HEK293T (cell line): ENCODE measurements around the gene CTDP1.

ENCODE experiments used
- CTCF ChIA-PET: fragments of 350-600 bp; formaldehyde crosslinking; extraction: SDS; loops from one replicate; lab custom pipeline; 2021; ENCODE audit warnings: antibody characterized with exemption, inconsistent platforms; lab: Yijun Ruan, JAX
- POLR2A ChIA-PET: fragments of 350-600 bp; formaldehyde crosslinking; extraction: SDS; loops from one replicate; lab custom pipeline; 2020; ENCODE audit warnings: antibody characterized with exemption, inconsistent platforms; lab: Yijun Ruan, JAX
- DNase-seq: peaks from one replicate; pipeline ENCODE4 v3.0.0; 2012; ENCODE audit warnings: mixed read lengths; ENCODE audit errors: extremely low spot score
- ARNT ChIP-seq: fragments of 450-650 bp; IDR thresholded peaks from 2 replicates; pipeline ENCODE4 v1.6.1; 2017; ENCODE audit warnings: mild to moderate bottlenecking
- BHLHE40 ChIP-seq: fragments of 450-650 bp; IDR thresholded peaks from 2 replicates; pipeline ENCODE4 v1.6.1; 2016; ENCODE audit warnings: mild to moderate bottlenecking, moderate library complexity, borderline replicate concordance
- CTBP1 ChIP-seq: fragments of 450-650 bp; IDR thresholded peaks from 2 replicates; pipeline ENCODE4 v1.6.1; 2016; ENCODE audit warnings: borderline replicate concordance
- ELF4 ChIP-seq: fragments of 450-650 bp; IDR thresholded peaks from 2 replicates; pipeline ENCODE4 v1.6.1; 2017; ENCODE audit warnings: antibody characterized with exemption
- FOXA1 ChIP-seq: fragments of 450-650 bp; IDR thresholded peaks from 2 replicates; pipeline ENCODE4 v1.6.1; 2016; ENCODE audit warnings: mild to moderate bottlenecking
- FOXK2 ChIP-seq: fragments of 450-650 bp; IDR thresholded peaks from 2 replicates; pipeline ENCODE4 v1.6.1; 2016; ENCODE audit warnings: mild to moderate bottlenecking
- FOXM1 ChIP-seq: fragments of 450-650 bp; IDR thresholded peaks from 2 replicates; pipeline ENCODE4 v1.6.1; 2017; ENCODE audit warnings: mild to moderate bottlenecking, borderline replicate concordance
- HDGF ChIP-seq: fragments of 450-650 bp; IDR thresholded peaks from 2 replicates; pipeline ENCODE4 v1.6.1; 2017; ENCODE audit warnings: antibody characterized with exemption, borderline replicate concordance
- L3MBTL2 ChIP-seq: fragments of 450-650 bp; conservative IDR thresholded peaks from 2 replicates; pipeline ENCODE4 v1.6.1; 2016; ENCODE audit warnings: mild to moderate bottlenecking
- LEF1 ChIP-seq: fragments of 450-650 bp; IDR thresholded peaks from 2 replicates; pipeline ENCODE4 v1.6.1; 2017; ENCODE audit warnings: mild to moderate bottlenecking, borderline replicate concordance
- NFRKB ChIP-seq: fragments of 450-650 bp; IDR thresholded peaks from 2 replicates; pipeline ENCODE4 v1.6.1; 2016; ENCODE audit warnings: mild to moderate bottlenecking, moderate library complexity
- SP1 ChIP-seq: fragments of 450-650 bp; IDR thresholded peaks from 2 replicates; pipeline ENCODE4 v1.6.1; 2017
- SUZ12 ChIP-seq: fragments of 450-650 bp; IDR thresholded peaks from 2 replicates; pipeline ENCODE4 v1.6.1; 2016; ENCODE audit warnings: mild to moderate bottlenecking
- TARDBP ChIP-seq: fragments of 450-650 bp; IDR thresholded peaks from 2 replicates; pipeline ENCODE4 v1.6.1; 2016
- ZNF384 ChIP-seq: fragments of 450-650 bp; IDR thresholded peaks from 2 replicates; pipeline ENCODE4 v1.6.1; 2016
- TF ChIP-seq, protein P1 (sequence below): fragments of 450-650 bp; IDR thresholded peaks from 2 replicates; pipeline ENCODE4 v1.6.1; 2016

The CTDP1 gene

GRCh38 chr18:79796531-79797405 is 117.2 kb downstream of the CTDP1 start:
- DNase-seq, result no peak

GRCh38 chr18:79797518-79798345 is 118.1 kb downstream of the CTDP1 start, which contains the start of gene KCNG2:
Gene KCNG2 (plus strand): TSS chr18:79797938. CDS start chr18:79863668, 65,730 bp downstream.
- ChIA-PET CTCF (no interaction called here), POLR2A (no interaction called here)
- no peak for TF ChIP-seq FOXK2
- no peak for TF ChIP-seq CTBP1
- TF ChIP-seq HDGF, result no peak
- no peak for TF ChIP-seq L3MBTL2
- peak; percentile 55 for DNase-seq

More at GRCh38 chr18:79796531-79797405, 117.2 kb downstream of the CTDP1 start:
- TF ChIP-seq NFRKB, result no peak
- TF ChIP-seq FOXK2, result no peak
- POLR2A ChIA-PET, result no interaction called here
- CTCF ChIA-PET, result no interaction called here

GRCh38 chr18:79798346-79798998 is 118.9 kb downstream of the CTDP1 start:
- ChIA-PET POLR2A (no interaction called here), CTCF (no interaction called here)
- no peak for DNase-seq
- no peak for TF ChIP-seq CTBP1
- no peak for TF ChIP-seq FOXA1
- TF ChIP-seq SP1, result no peak
- TF ChIP-seq ELF4, result no peak
- TF ChIP-seq L3MBTL2, result no peak
- TF ChIP-seq TARDBP, result no peak
- TF ChIP-seq HDGF, result no peak
- TF ChIP-seq, protein P1, sequence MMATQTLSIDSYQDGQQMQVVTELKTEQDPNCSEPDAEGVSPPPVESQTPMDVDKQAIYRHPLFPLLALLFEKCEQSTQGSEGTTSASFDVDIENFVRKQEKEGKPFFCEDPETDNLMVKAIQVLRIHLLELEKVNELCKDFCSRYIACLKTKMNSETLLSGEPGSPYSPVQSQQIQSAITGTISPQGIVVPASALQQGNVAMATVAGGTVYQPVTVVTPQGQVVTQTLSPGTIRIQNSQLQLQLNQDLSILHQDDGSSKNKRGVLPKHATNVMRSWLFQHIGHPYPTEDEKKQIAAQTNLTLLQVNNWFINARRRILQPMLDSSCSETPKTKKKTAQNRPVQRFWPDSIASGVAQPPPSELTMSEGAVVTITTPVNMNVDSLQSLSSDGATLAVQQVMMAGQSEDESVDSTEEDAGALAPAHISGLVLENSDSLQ, result no peak
- TF ChIP-seq FOXM1, result no peak
- TF ChIP-seq SUZ12, result no peak

GRCh38 chr18:79798999-79799370 is 119.4 kb downstream of the CTDP1 start:
- DNase-seq, result no peak
- CTCF ChIA-PET, result no interaction called here
- POLR2A ChIA-PET, result no interaction called here
- TF ChIP-seq FOXM1 (no peak), NFRKB (no peak), L3MBTL2 (no peak), SP1 (no peak)
- TF ChIP-seq, protein P1, result no peak

DNA sequence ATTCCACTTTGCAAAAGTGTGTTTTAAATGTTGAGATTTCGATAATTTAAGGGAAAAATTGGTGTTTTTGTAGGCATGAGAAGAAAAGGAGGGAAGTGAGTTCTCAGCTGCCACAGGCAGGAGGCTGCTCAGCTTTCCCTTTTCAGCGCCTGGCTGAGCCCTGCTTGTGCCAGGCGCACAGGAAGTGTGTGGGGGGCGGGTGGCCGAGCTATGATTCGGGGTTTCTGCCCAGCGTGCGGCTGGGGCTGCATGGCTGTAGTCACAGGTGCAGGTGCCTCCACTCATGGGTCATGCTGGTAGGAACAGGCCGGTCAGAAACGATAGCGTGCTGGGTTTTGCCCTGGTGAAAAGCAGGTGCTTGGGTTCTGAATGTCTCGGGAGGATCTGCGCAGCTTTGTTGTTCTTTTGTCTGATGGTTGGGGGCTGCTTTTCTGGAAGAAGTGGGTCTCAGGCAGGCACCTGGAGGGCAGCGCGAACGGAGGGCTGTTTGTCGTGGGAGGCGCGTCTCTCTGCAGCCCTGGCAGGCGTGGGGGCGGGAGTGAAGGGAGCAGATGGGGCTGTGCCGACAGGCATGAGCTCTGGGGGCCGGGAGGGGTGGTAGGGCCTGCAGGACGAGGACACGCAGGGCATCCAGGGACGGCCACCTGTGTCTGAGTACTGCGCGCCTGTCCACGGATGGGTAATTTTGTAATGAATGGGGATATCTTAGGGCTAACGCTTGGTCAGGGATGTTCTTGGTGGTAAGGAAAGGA is 120.2 kb downstream of the CTDP1 start:
- ChIA-PET CTCF (no interaction called here), POLR2A (no interaction called here)
- no peak for TF ChIP-seq SP1
- no peak for TF ChIP-seq ARNT
- TF ChIP-seq ZNF384, result no peak
- TF ChIP-seq LEF1, result no peak
- no peak for TF ChIP-seq SUZ12
- DNase-seq, result no peak

DNA sequence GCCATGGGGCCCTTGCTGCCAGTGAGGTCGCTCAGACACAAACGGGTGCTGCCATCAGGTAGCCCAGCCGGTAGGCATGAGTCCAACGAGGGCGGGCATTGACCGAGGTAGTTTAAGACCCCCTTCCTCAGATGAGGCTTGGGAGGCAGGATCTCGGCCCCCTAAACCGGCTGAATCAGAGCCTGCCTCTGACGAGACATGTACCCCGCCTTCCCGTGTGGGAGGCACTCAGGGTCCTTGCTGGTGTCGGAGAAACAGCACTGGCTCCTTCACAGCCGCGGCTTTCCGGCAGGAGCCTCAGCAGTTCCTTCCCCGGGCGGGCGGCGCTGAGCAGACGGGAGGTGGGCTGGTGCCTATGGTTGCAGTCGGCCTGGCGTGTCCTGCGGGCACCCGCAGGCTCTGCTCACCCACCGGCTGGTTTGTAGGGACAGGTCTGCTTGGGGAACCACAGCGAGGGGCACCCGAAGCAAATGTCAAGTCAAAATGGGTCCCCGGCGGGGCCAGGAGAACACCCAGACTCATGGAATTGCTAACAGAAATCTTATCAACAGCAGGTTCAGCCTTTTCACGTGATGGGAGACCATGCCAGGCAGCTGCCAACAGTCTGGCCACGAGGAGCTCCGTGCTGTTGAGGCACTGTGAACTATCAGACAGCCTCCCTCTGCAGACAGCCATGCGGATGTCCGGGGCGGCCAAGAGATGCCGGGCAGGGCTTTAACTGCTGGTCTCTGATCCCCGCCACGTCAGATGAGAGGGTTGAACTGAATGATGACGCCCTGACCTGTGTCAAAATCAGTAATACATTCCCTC is 121.0 kb downstream of the CTDP1 start:
- ChIA-PET CTCF (no interaction called here), POLR2A (no interaction called here)
- TF ChIP-seq NFRKB (no peak), LEF1 (no peak)

DNA sequence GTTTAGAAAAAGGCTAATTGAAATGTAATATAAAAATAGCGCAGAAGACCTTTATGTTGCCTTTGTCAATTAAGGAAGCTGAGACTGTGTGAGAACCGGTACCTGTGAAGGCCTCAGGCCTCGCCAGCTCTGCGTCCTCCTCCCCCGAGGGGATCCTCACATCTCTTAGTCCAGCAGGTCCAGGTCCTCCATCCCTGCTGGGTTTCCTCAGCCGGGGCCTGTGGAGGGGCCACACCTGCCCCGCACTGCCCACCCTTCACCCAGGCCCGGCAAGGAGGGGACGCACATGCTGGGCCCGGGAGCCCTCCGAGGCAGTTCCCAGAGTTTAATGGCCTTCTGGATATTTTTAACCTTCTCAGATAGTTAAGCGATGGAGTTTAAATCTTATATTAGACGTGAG is 121.6 kb downstream of the CTDP1 start:
- DNase-seq, result no peak

More for the DNA sequence above, 121.0 kb downstream of the CTDP1 start:
- no peak for DNase-seq

More for the DNA sequence above, 121.6 kb downstream of the CTDP1 start:
- ChIA-PET POLR2A (no interaction called here), CTCF (no interaction called here)
- TF ChIP-seq SUZ12 (no peak), L3MBTL2 (no peak), SP1 (no peak), TARDBP (no peak), LEF1 (no peak), FOXM1 (no peak), ZNF384 (no peak), ELF4 (no peak), FOXA1 (no peak), FOXK2 (no peak), CTBP1 (no peak), HDGF (no peak), BHLHE40 (no peak)
- TF ChIP-seq, protein P1, result no peak
